Neural cell (in vitro differentiated cells): ENCODE data around the gene CFAP65.

Source experiments
- CTCF ChIP-seq: fragments of 450-650 bp; IDR thresholded peaks from 2 replicates; pipeline ENCODE4 v1.5.1; 2014; ENCODE audit warnings: antibody characterized with exemption, mild to moderate bottlenecking, moderate library complexity; ENCODE audit not compliant: poor library complexity, severe bottlenecking
- EP300 ChIP-seq: fragments of 450-650 bp; conservative IDR thresholded peaks from 2 replicates; pipeline ENCODE4 v1.6.1; 2014; ENCODE audit warnings: antibody characterized with exemption, mild to moderate bottlenecking, moderate library complexity; ENCODE audit not compliant: poor library complexity, severe bottlenecking
- EZH2 ChIP-seq: fragments of 200-600, 300-800 bp; shearing (Covaris generic), sonication (generic); IDR thresholded peaks from 2 replicates; pipeline ENCODE4 v1.6.1; 2014; ENCODE audit warnings: antibody characterized with exemption, low read length, borderline replicate concordance, mild to moderate bottlenecking; ENCODE audit not compliant: insufficient read depth, poor library complexity, severe bottlenecking
- MXI1 ChIP-seq: fragments of 450-650 bp; conservative IDR thresholded peaks from 2 replicates; pipeline ENCODE4 v1.6.1; 2014; ENCODE audit warnings: antibody characterized with exemption, mild to moderate bottlenecking; ENCODE audit not compliant: poor library complexity, severe bottlenecking
- POLR2AphosphoS5 ChIP-seq: IDR thresholded peaks from 2 replicates; pipeline ENCODE4 v1.6.1; 2012
- RAD21 ChIP-seq: fragments of 450-650 bp; conservative IDR thresholded peaks from 2 replicates; pipeline ENCODE4 v1.6.1; 2014; ENCODE audit warnings: antibody characterized with exemption, mild to moderate bottlenecking, moderate library complexity
- SMC3 ChIP-seq: fragments of 450-650 bp; conservative IDR thresholded peaks from 2 replicates; pipeline ENCODE4 v1.6.1; 2014; ENCODE audit warnings: antibody characterized with exemption, mild to moderate bottlenecking, moderate library complexity; ENCODE audit not compliant: poor library complexity

DNA sequence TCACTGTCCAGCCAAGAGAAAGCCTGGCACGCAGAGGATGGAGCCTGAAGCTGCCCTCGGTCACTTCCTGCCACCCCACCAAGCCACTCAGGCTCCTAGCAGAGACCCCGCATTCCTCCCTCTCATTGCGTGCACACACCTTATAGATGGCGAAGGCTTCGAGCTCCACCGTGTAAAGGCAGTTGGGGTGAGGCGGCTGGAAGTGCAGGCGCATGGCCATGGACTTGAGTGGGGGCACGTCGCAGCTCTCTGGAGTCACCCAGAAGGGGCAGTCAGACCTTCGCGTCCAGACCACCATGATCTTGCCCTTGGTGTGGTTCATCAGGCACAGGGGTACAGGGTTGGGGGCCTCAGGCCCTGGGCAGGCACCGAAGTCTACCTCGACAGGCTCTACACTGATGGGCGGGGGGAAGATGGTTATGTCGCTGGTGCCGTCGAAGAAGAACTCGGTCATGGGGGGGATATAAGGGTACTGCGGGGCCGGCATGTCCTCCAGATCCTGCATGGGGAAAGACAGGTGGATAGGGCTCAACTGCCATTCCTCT is 13.7 kb downstream of the CFAP65 start:
- TF ChIP-seq CTCF (no peak), EP300 (no peak), EZH2 (no peak), MXI1 (no peak), SMC3 (no peak), RAD21 (no peak), POLR2AphosphoS5 (no peak)
